ENCODE measurements around the gene RBKS.
"Not testable (repeated sequence)": the region's sequence is repeated elsewhere in the genome, so short reads cannot be mapped to it uniquely, and the experiment has no call there.

RBKS gene

GRCh38 chr2:27887111-27887510 is 3.1 kb downstream of the RBKS start:
- Histone ChIP-seq H3K27me3 (replicated peaks; ENCODE audit: control insufficient read depth, insufficient read depth, low read length) (no peaks in the 10 kb centered on the region), H3K9me3 (ENCODE audit: control insufficient read depth, low read length) (no peaks in the 10 kb centered on the region), H3K4me3 (ENCODE audit: low read length) (no peak overlapping the region), H3K4me1 (ENCODE audit: control insufficient read depth, insufficient read depth, low read length) (peaks cover 41% of the 10 kb centered on the region), H3K36me3 (ENCODE audit: control insufficient read depth, insufficient read depth, low read length, severe bottlenecking) (no peaks in the 10 kb centered on the region), H3K9ac (ENCODE audit: low read length) (peak overlapping the region; percentile 90)
- DNase-seq (ENCODE audit: low read depth): no peak

GRCh38 chr2:27886322-27886721 is 3.9 kb downstream of the RBKS start:
- no peak overlapping the region for H3K9ac ChIP-seq (ENCODE audit: low read length)
- no peaks in the 10 kb centered on the region for H3K27me3 ChIP-seq (replicated peaks; ENCODE audit: control insufficient read depth, insufficient read depth, low read length)
- no peaks in the 10 kb centered on the region for H3K9me3 ChIP-seq (ENCODE audit: control insufficient read depth, low read length)
- H3K4me1 ChIP-seq (ENCODE audit: control insufficient read depth, insufficient read depth, low read length): peaks cover 36% of the 10 kb centered on the region
- H3K36me3 ChIP-seq (ENCODE audit: control insufficient read depth, insufficient read depth, low read length, severe bottlenecking): no peaks in the 10 kb centered on the region
- no peak for DNase-seq (ENCODE audit: low read depth)
- no peak overlapping the region for H3K4me3 ChIP-seq (ENCODE audit: low read length)

GRCh38 chr2:27885661-27886060 is 4.5 kb downstream of the RBKS start:
- no peak overlapping the region for H3K9ac ChIP-seq (ENCODE audit: low read length)
- no peaks in the 10 kb centered on the region for H3K9me3 ChIP-seq (ENCODE audit: control insufficient read depth, low read length)
- DNase-seq (ENCODE audit: low read depth): no peak
- no peak overlapping the region for H3K4me3 ChIP-seq (ENCODE audit: low read length)
- H3K4me1 ChIP-seq (ENCODE audit: control insufficient read depth, insufficient read depth, low read length): peaks cover 32% of the 10 kb centered on the region
- no peaks in the 10 kb centered on the region for H3K36me3 ChIP-seq (ENCODE audit: control insufficient read depth, insufficient read depth, low read length, severe bottlenecking)
- H3K27me3 ChIP-seq (replicated peaks; ENCODE audit: control insufficient read depth, insufficient read depth, low read length): no peaks in the 10 kb centered on the region

- no peaks in the 10 kb centered on the region for H3K27me3 ChIP-seq (replicated peaks; ENCODE audit: control insufficient read depth, insufficient read depth, low read length)
- H3K9ac ChIP-seq (ENCODE audit: low read length): no peak overlapping the region
- H3K4me3 ChIP-seq (ENCODE audit: low read length): no peak overlapping the region
- DNase-seq (ENCODE audit: low read depth): no peak
- H3K9me3 ChIP-seq (ENCODE audit: control insufficient read depth, low read length): no peaks in the 10 kb centered on the region
- no peaks in the 10 kb centered on the region for H3K36me3 ChIP-seq (ENCODE audit: control insufficient read depth, insufficient read depth, low read length, severe bottlenecking)
- H3K4me1 ChIP-seq (ENCODE audit: control insufficient read depth, insufficient read depth, low read length): peaks cover 32% of the 10 kb centered on the region
These were observed 5.0 kb downstream of the RBKS start for GRCh38 chr2:27885234-27885633.

DNA sequence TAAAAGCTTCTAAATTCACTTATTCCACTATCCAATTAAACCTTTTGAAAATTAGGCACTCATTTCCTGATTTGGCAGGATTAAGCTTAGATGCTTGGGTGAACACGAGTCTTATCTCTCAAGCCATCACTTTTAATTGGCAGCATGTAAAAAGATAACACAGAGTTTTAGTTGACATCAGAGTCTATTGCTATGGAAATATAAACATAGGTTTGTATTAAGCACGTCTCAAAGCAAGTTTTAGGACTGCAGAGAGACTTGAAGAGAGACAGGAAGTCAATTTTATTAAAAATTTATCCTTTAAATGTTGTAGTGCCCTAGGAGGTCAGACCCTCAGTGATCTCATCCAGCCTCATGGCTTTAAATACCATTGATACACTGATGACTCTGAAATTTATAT is 5.6 kb downstream of the RBKS start:
- DNase-seq (ENCODE audit: low read depth): no peak
- Histone ChIP-seq H3K4me1 (ENCODE audit: control insufficient read depth, insufficient read depth, low read length) (peaks cover 30% of the 10 kb centered on the region), H3K4me3 (ENCODE audit: low read length) (no peak overlapping the region), H3K9me3 (ENCODE audit: control insufficient read depth, low read length) (no peaks in the 10 kb centered on the region), H3K36me3 (ENCODE audit: control insufficient read depth, insufficient read depth, low read length, severe bottlenecking) (no peaks in the 10 kb centered on the region), H3K27me3 (replicated peaks; ENCODE audit: control insufficient read depth, insufficient read depth, low read length) (no peaks in the 10 kb centered on the region), H3K9ac (ENCODE audit: low read length) (no peak overlapping the region)

- not testable (repeated sequence) for H3K4me3 ChIP-seq (ENCODE audit: low read length); DNase-seq (ENCODE audit: low read depth); H3K36me3 ChIP-seq (ENCODE audit: control insufficient read depth, insufficient read depth, low read length, severe bottlenecking); H3K9ac ChIP-seq (ENCODE audit: low read length); H3K9me3 ChIP-seq (ENCODE audit: control insufficient read depth, low read length); H3K27me3 ChIP-seq (replicated peaks; ENCODE audit: control insufficient read depth, insufficient read depth, low read length)
- H3K4me1 ChIP-seq (ENCODE audit: control insufficient read depth, insufficient read depth, low read length): peaks cover 13% of the 10 kb centered on the region
These were observed 7.6 kb downstream of the RBKS start for GRCh38 chr2:27882584-27882922.

- H3K4me1 ChIP-seq (ENCODE audit: control insufficient read depth, insufficient read depth, low read length): peaks cover 13% of the 10 kb centered on the region
- not testable (repeated sequence) for H3K27me3 ChIP-seq (replicated peaks; ENCODE audit: control insufficient read depth, insufficient read depth, low read length); H3K9me3 ChIP-seq (ENCODE audit: control insufficient read depth, low read length); H3K4me3 ChIP-seq (ENCODE audit: low read length); DNase-seq (ENCODE audit: low read depth); H3K36me3 ChIP-seq (ENCODE audit: control insufficient read depth, insufficient read depth, low read length, severe bottlenecking); H3K9ac ChIP-seq (ENCODE audit: low read length)
These were observed 8.2 kb downstream of the RBKS start for GRCh38 chr2:27881815-27882583.

GRCh38 chr2:27878825-27879224 is 11.4 kb downstream of the RBKS start:
- Histone ChIP-seq H3K36me3 (ENCODE audit: control insufficient read depth, insufficient read depth, low read length, severe bottlenecking) (no peaks in the 10 kb centered on the region), H3K9me3 (ENCODE audit: control insufficient read depth, low read length) (peaks cover 13% of the 10 kb centered on the region), H3K4me1 (ENCODE audit: control insufficient read depth, insufficient read depth, low read length) (no peaks in the 10 kb centered on the region), H3K4me3 (ENCODE audit: low read length) (no peak overlapping the region), H3K9ac (ENCODE audit: low read length) (no peak overlapping the region), H3K27me3 (replicated peaks; ENCODE audit: control insufficient read depth, insufficient read depth, low read length) (no peaks in the 10 kb centered on the region)
- DNase-seq (ENCODE audit: low read depth): no peak

GRCh38 chr2:27875089-27875881 is 14.9 kb downstream of the RBKS start:
- H3K4me1 ChIP-seq (ENCODE audit: control insufficient read depth, insufficient read depth, low read length): no peaks in the 10 kb centered on the region
- peaks cover 13% of the 10 kb centered on the region for H3K9me3 ChIP-seq (ENCODE audit: control insufficient read depth, low read length)
- H3K4me3 ChIP-seq (ENCODE audit: low read length): no peak overlapping the region
- no peaks in the 10 kb centered on the region for H3K36me3 ChIP-seq (ENCODE audit: control insufficient read depth, insufficient read depth, low read length, severe bottlenecking)
- H3K27me3 ChIP-seq (replicated peaks; ENCODE audit: control insufficient read depth, insufficient read depth, low read length): no peaks in the 10 kb centered on the region
- no peak overlapping the region for H3K9ac ChIP-seq (ENCODE audit: low read length)
- DNase-seq (ENCODE audit: low read depth): no peak

- H3K9me3 ChIP-seq (ENCODE audit: control insufficient read depth, low read length): peaks cover 13% of the 10 kb centered on the region
- no peak for DNase-seq (ENCODE audit: low read depth)
- no peaks in the 10 kb centered on the region for H3K4me1 ChIP-seq (ENCODE audit: control insufficient read depth, insufficient read depth, low read length)
- no peak overlapping the region for H3K4me3 ChIP-seq (ENCODE audit: low read length)
- H3K9ac ChIP-seq (ENCODE audit: low read length): no peak overlapping the region
- no peaks in the 10 kb centered on the region for H3K27me3 ChIP-seq (replicated peaks; ENCODE audit: control insufficient read depth, insufficient read depth, low read length)
- H3K36me3 ChIP-seq (ENCODE audit: control insufficient read depth, insufficient read depth, low read length, severe bottlenecking): no peaks in the 10 kb centered on the region
These were observed 17.1 kb downstream of the RBKS start for GRCh38 chr2:27873091-27873490.

- Histone ChIP-seq H3K4me3 (ENCODE audit: low read length) (no peak overlapping the region), H3K27me3 (replicated peaks; ENCODE audit: control insufficient read depth, insufficient read depth, low read length) (no peaks in the 10 kb centered on the region), H3K9ac (ENCODE audit: low read length) (no peak overlapping the region), H3K4me1 (ENCODE audit: control insufficient read depth, insufficient read depth, low read length) (no peaks in the 10 kb centered on the region), H3K36me3 (ENCODE audit: control insufficient read depth, insufficient read depth, low read length, severe bottlenecking) (no peaks in the 10 kb centered on the region), H3K9me3 (ENCODE audit: control insufficient read depth, low read length) (peaks cover 10% of the 10 kb centered on the region)
- DNase-seq (ENCODE audit: low read depth): no peak
These were observed 18.4 kb downstream of the RBKS start for GRCh38 chr2:27871802-27872201.
